Measurements from ENCODE around the gene GNG12.

DNA sequence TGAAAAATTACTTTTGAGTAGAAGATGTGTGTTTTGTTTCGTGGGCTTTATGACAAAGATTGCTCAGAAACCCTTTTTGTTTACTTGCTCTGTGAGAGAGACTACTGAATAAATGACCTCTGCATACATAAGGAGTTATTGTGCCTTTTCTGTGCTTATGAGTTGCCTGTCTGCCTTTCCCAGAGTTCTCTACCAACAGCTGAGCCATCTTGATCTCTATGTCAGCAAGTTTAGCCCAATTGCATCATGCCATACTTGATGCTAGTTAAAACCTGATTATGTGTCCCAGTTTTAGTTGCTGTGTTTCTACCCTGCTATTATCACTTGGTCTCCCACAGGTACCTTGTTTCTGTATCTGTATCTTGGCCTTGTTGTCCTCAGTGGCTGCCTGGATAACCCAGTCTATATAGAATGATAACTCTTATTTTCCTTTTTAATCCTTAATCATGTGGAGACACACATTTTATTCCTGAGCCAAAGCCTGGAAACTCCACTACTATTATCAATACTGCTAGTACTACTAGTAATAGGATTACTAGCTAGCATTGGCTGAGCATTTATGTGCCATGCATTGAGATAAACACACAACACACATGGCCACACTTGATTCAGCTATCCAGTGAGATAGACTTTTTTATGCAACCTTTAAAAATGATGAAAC is 28.7 kb upstream of the GNG12 start:
- TF ChIP-seq POLR2A (IDR thresholded peaks at IDR 0.05; ENCODE audit: low read depth, low read length) (no peak), POLR2AphosphoS5 (IDR thresholded peaks at IDR 0.05; ENCODE audit: low read depth, low read length) (no peak), TAF1 (IDR thresholded peaks at IDR 0.05; ENCODE audit: low read depth, low read length) (no peak), PAX5 (IDR thresholded peaks at IDR 0.05; ENCODE audit: insufficient read depth, low read length, severe bottlenecking) (no peak), POU2F2 (IDR thresholded peaks at IDR 0.05; ENCODE audit: low read depth, low read length) (no peak), SPI1 (IDR thresholded peaks at IDR 0.05; ENCODE audit: low read depth, low read length) (no peak)

All from GM12891 (cell line).